Kidney epithelial cell (primary cell): ENCODE data around the gene EMSY. TPM values are rescaled to one million over a fixed set of nuclear protein-coding genes. Genes with fewer than 3 reads are reported as not detected.
"Not testable (repeated sequence)": the region's sequence is repeated elsewhere in the genome, so short reads cannot be mapped to it uniquely, and the experiment has no call there.

Experiments
- DNase-seq: peaks from one replicate; pipeline ENCODE4 v3.0.0-alpha.2; 2010; ENCODE audit warnings: low read depth
- H3K27me3 ChIP-seq: 2 replicates; pipeline ENCODE4 v1.6.0; 2011; ENCODE audit warnings: low read length; ENCODE audit not compliant: control insufficient read depth, insufficient read depth
- H3K36me3 ChIP-seq: 2 replicates; pipeline ENCODE4 v1.5.1; 2011; ENCODE audit warnings: low read length; ENCODE audit not compliant: control insufficient read depth, insufficient read depth
- H3K4me3 ChIP-seq: 2 replicates; pipeline ENCODE4 v1.5.1; 2011; ENCODE audit warnings: low read depth, mild to moderate bottlenecking, control low read depth, low read length
- total RNA-seq: library from RNA; depleted of rRNA; stranded (reverse); fragments of >200 nt; gene quantifications from 2 replicates; pipeline ENCODE4 v1.2.3, GENCODE V29; 2015
- TF ChIP-seq, protein P1 (sequence below): IDR thresholded peaks from 2 replicates; pipeline ENCODE4 v1.5.1; 2011; ENCODE audit warnings: mild to moderate bottlenecking, moderate library complexity, low read length, control low read depth, inconsistent platforms; ENCODE audit not compliant: insufficient read depth, poor library complexity, severe bottlenecking

EMSY gene
- total RNA-seq: 15.2 and 32.7 TPM in 2 replicates

- DNase-seq: peak; percentile 99
- Histone ChIP-seq H3K36me3 (no peaks in the 10 kb centered on the region), H3K4me3 (peak within 1 kb of the TSS; percentile 99), H3K27me3 (no peaks in the 10 kb centered on the region)
- TF ChIP-seq, protein P1, sequence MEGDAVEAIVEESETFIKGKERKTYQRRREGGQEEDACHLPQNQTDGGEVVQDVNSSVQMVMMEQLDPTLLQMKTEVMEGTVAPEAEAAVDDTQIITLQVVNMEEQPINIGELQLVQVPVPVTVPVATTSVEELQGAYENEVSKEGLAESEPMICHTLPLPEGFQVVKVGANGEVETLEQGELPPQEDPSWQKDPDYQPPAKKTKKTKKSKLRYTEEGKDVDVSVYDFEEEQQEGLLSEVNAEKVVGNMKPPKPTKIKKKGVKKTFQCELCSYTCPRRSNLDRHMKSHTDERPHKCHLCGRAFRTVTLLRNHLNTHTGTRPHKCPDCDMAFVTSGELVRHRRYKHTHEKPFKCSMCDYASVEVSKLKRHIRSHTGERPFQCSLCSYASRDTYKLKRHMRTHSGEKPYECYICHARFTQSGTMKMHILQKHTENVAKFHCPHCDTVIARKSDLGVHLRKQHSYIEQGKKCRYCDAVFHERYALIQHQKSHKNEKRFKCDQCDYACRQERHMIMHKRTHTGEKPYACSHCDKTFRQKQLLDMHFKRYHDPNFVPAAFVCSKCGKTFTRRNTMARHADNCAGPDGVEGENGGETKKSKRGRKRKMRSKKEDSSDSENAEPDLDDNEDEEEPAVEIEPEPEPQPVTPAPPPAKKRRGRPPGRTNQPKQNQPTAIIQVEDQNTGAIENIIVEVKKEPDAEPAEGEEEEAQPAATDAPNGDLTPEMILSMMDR: no peak
Measured at GRCh38 chr11:76444384-76445120, at the start of gene EMSY. TSS of gene EMSY (plus strand) at chr11:76445018. CDS start at chr11:76446939, 1,921 bp downstream.

- TF ChIP-seq, protein P1: no peak
- Histone ChIP-seq H3K27me3 (no peaks in the 10 kb centered on the region), H3K36me3 (no peaks in the 10 kb centered on the region), H3K4me3 (no peak overlapping the region)
- no peak for DNase-seq
Measured at GRCh38 chr11:76395296-76395695, 49.5 kb upstream of the EMSY start.

DNA sequence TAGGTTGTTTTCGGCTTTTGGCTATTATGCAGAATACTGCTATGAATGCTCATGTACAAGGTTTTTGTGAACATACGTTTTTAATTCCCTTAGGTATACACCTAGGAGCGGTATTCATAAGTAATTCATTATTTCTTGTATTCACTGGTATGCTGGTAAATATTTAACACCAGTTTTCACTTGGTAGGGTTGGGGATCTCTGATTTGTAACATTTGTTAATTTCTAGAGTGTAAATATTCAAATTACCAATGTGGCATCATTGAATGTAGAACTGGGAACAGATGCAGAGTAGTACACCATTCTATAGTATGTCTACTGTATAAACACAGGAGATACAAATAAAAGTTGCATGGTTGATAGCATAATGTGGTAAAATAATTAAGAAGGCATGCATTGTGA lies 47.4 kb upstream of the EMSY start:
- Histone ChIP-seq H3K27me3 (no peaks in the 10 kb centered on the region), H3K36me3 (no peaks in the 10 kb centered on the region), H3K4me3 (no peak overlapping the region)
- TF ChIP-seq, protein P1: no peak
- DNase-seq: no peak

DNA sequence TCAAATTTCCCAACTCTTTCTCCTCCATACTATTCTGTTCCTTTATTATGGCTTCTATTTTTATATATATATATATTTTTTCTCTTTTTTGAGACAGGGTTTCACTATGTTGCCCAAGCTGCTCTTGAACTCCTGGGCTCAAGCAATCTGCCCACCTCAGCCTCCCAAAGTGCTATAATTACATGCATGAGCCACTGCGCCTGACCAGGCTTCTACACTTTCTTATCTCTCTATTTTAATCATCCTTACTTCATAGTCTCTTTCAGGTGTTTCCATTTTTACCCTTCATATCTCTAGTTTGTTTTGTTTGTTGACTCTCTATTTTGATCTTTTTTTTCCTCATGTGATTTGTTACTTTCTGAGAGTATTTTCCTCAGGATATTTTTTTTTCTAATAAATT lies 43.9 kb upstream of the EMSY start:
- Histone ChIP-seq H3K27me3 (no peaks in the 10 kb centered on the region), H3K36me3 (no peaks in the 10 kb centered on the region), H3K4me3 (no peak overlapping the region)
- TF ChIP-seq, protein P1: no peak
- DNase-seq: no peak

- not testable (repeated sequence) for DNase-seq, H3K36me3 ChIP-seq, H3K27me3 ChIP-seq, H3K4me3 ChIP-seq
Measured at GRCh38 chr11:76401484-76401883, 43.3 kb upstream of the EMSY start.

GRCh38 chr11:76406359-76406758 lies 38.5 kb upstream of the EMSY start:
- Histone ChIP-seq H3K4me3 (no peak overlapping the region), H3K27me3 (no peaks in the 10 kb centered on the region), H3K36me3 (no peaks in the 10 kb centered on the region)
- TF ChIP-seq, protein P1: no peak
- no peak for DNase-seq
